ENCODE measurements around the gene ZNF154.

DNA sequence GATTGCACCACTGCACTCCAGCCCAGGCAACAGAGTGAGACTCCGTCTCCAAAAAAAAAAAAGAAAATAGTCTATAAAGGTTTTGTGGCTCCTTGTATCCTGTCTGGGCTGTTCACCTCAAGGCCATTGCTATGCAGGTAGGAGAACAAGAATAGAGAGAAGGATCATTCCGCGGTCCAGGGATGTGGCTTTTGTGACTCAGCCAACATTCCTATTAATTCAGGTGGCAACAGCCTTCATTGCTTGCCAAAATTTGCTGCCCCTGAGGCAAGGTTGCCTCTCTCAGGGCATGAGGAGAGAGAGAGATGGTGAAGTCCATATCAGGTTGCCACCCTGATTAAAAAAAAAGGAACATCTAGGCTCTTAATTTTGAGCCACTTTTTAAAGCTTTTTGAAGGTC lies 19.3 kb downstream of the ZNF154 start:
- TF ChIP-seq, protein P1, sequence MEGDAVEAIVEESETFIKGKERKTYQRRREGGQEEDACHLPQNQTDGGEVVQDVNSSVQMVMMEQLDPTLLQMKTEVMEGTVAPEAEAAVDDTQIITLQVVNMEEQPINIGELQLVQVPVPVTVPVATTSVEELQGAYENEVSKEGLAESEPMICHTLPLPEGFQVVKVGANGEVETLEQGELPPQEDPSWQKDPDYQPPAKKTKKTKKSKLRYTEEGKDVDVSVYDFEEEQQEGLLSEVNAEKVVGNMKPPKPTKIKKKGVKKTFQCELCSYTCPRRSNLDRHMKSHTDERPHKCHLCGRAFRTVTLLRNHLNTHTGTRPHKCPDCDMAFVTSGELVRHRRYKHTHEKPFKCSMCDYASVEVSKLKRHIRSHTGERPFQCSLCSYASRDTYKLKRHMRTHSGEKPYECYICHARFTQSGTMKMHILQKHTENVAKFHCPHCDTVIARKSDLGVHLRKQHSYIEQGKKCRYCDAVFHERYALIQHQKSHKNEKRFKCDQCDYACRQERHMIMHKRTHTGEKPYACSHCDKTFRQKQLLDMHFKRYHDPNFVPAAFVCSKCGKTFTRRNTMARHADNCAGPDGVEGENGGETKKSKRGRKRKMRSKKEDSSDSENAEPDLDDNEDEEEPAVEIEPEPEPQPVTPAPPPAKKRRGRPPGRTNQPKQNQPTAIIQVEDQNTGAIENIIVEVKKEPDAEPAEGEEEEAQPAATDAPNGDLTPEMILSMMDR (IDR thresholded peaks at IDR 0.05; ENCODE audit: low read depth, low read length): no peak
- no peak for TF ChIP-seq EZH2phosphoT487 (IDR thresholded peaks at IDR 0.05; ENCODE audit: low read depth)
